ENCODE measurements around the gene PCDHA1.
"Not testable (repeated sequence)": the region's sequence is repeated elsewhere in the genome, so short reads cannot be mapped to it uniquely, and the experiment has no call there.

PCDHA1 gene

DNA sequence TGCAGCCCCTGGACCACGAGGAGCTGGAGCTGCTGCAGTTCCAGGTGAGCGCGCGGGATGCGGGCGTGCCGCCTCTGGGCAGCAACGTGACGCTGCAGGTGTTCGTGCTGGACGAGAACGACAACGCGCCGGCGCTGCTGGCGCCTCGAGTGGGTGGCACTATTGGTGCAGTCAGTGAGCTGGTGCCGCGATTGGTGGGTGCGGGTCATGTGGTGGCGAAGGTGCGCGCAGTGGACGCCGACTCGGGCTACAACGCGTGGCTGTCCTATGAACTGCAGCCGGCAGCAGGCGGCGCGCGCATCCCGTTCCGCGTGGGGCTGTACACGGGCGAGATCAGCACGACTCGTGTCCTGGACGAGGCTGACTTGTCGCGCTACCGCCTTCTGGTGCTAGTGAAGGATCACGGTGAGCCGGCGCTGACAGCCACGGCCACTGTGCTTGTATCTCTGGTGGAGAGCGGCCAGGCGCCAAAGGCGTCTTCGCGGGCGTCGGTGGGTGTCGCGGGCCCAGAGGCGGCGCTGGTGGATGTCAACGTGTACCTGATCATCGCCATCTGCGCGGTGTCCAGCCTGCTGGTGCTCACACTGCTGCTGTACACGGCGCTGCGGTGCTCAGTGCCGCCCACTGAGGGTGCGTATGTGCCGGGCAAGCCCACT is 2.0 kb downstream of the PCDHA1 start:
- H2AFZ ChIP-seq (ENCODE audit: insufficient read depth, low read length, poor library complexity); H4K91ac ChIP-seq (ENCODE audit: low read depth, low read length); H3K36me3 ChIP-seq (ENCODE audit: control insufficient read depth in 1 of 2, insufficient read depth in 2 of 2, low read length in 2 of 2); H3K23ac ChIP-seq (ENCODE audit: low read length); H3K4me3 ChIP-seq (ENCODE audit: low read depth, low read length); H3K9ac ChIP-seq (ENCODE audit: low read length); H3K4me1 ChIP-seq (ENCODE audit: control insufficient read depth in 1 of 2, insufficient read depth in 2 of 2, low read length in 2 of 2); H3K79me2 ChIP-seq (ENCODE audit: control insufficient read depth, insufficient read depth, low read length, poor library complexity); H2BK5ac ChIP-seq (ENCODE audit: low read depth, low read length, poor library complexity); H3K4me2 ChIP-seq (ENCODE audit: low read length); H2BK12ac ChIP-seq (ENCODE audit: low read length); H3K4ac ChIP-seq (ENCODE audit: low read depth, low read length); H3K79me1 ChIP-seq (ENCODE audit: low read length); H4K8ac ChIP-seq (ENCODE audit: low read depth, low read length); H2AK5ac ChIP-seq (ENCODE audit: low read length); H2BK120ac ChIP-seq (ENCODE audit: insufficient read depth, low read length, poor library complexity); H4K12ac ChIP-seq (ENCODE audit: low read depth, low read length); H3K27me3 ChIP-seq (ENCODE audit: insufficient read depth, low read length); H3K27ac ChIP-seq (ENCODE audit: low read depth, low read length); H3K18ac ChIP-seq (ENCODE audit: low read length); DNase-seq; H3K14ac ChIP-seq (ENCODE audit: low read length): not testable (repeated sequence)
- peaks cover 23% of the 10 kb centered on the region for H3K9me3 ChIP-seq (ENCODE audit: insufficient read depth, low read depth, low read length)
- no CpG with 5 or more reads among the region's 70 CpGs for WGBS (ENCODE audit: extremely low coverage, insufficient coverage, insufficient read length)

DNA sequence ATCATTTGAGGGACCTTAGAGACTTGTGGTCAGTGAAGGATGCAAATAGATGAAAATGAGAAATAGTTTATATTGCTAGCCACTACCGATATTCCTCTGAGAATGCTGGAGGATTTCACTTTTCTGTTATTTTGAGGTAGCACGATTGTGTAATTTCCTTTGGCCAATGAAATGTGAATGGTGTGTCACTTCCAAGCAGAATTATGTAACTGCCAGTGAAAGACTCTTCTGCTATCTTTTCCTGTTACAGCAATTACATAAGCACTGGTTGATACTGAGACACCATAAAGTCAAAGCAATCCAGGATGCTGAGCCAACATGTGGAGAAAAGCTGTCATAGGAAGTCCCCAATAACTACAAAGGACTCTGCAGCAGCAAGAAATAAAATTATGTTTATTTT is 5.1 kb downstream of the PCDHA1 start:
- Histone ChIP-seq H4K91ac (ENCODE audit: low read depth, low read length) (no peak overlapping the region), H2AK5ac (ENCODE audit: low read length) (no peak overlapping the region), H3K23ac (ENCODE audit: low read length) (no peak overlapping the region), H3K36me3 (ENCODE audit: control insufficient read depth in 1 of 2, insufficient read depth in 2 of 2, low read length in 2 of 2) (no peaks in the 10 kb centered on the region), H2BK120ac (ENCODE audit: insufficient read depth, low read length, poor library complexity) (no peak overlapping the region), H3K4me1 (ENCODE audit: control insufficient read depth in 1 of 2, insufficient read depth in 2 of 2, low read length in 2 of 2) (no peaks in the 10 kb centered on the region), H2BK5ac (ENCODE audit: low read depth, low read length, poor library complexity) (no peak overlapping the region), H4K8ac (ENCODE audit: low read depth, low read length) (no peak overlapping the region), H3K4me2 (ENCODE audit: low read length) (no peak overlapping the region), H3K27me3 (ENCODE audit: insufficient read depth, low read length) (no peaks in the 10 kb centered on the region), H3K9me3 (ENCODE audit: insufficient read depth, low read depth, low read length) (peaks cover 26% of the 10 kb centered on the region), H3K18ac (ENCODE audit: low read length) (no peak overlapping the region), H3K27ac (ENCODE audit: low read depth, low read length) (no peak overlapping the region), H3K4me3 (ENCODE audit: low read depth, low read length) (no peak overlapping the region), H3K79me2 (ENCODE audit: control insufficient read depth, insufficient read depth, low read length, poor library complexity) (no peaks in the 10 kb centered on the region), H4K12ac (ENCODE audit: low read depth, low read length) (no peak overlapping the region), H2AFZ (ENCODE audit: insufficient read depth, low read length, poor library complexity) (no peak overlapping the region), H3K9ac (ENCODE audit: low read length) (no peak overlapping the region), H3K79me1 (ENCODE audit: low read length) (no peaks in the 10 kb centered on the region), H2BK12ac (ENCODE audit: low read length) (no peak overlapping the region), H3K14ac (ENCODE audit: low read length) (no peak overlapping the region), H3K4ac (ENCODE audit: low read depth, low read length) (no peak overlapping the region)
- WGBS (ENCODE audit: extremely low coverage, insufficient coverage, insufficient read length), result no CpG with 5 or more reads among the region's 2 CpGs
- no peak for DNase-seq

DNA sequence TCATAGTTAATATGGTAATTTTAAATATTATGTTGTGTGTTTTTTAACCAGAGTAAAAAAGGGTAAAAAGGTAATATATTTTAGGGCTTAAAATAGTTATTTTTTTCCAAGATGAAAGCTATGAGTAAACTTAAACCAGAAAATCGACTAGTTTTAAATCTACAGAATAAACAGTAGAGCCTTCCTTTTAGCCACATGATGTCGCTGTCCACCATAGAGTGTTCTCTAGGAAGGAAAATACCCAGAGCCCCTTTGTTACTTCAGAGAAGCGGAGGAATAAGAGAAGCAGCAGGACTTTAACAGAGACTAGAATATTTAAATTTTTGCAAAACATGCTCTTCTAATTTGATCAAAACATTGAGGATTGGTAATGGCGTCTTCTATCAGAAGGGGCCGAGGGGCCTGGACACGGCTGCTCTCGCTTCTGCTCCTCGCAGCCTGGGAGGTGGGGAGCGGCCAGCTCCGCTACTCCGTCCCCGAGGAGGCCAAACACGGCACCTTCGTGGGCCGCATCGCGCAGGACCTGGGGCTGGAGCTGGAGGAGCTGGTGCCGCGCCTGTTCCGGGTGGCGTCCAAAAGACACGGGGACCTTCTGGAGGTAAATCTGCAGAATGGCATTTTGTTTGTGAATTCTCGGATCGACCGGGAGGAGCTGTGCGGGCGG is 8.8 kb downstream of the PCDHA1 start, which contains the start of gene PCDHA2:
Gene PCDHA2 (plus strand): TSS at position 258 of the 664 bp plus-strand sequence.
- no peak within 1 kb of the TSS for H3K27ac ChIP-seq (ENCODE audit: low read depth, low read length)
- H3K4me1 ChIP-seq (ENCODE audit: control insufficient read depth in 1 of 2, insufficient read depth in 2 of 2, low read length in 2 of 2), result no peaks in the 10 kb centered on the region
- no peaks in the 10 kb centered on the region for H3K27me3 ChIP-seq (ENCODE audit: insufficient read depth, low read length)
- H2AFZ ChIP-seq (ENCODE audit: insufficient read depth, low read length, poor library complexity), result peak within 1 kb of the TSS; percentile 54
- H2BK120ac ChIP-seq (ENCODE audit: insufficient read depth, low read length, poor library complexity), result no peak within 1 kb of the TSS
- no CpG with 5 or more reads among the region's 27 CpGs for WGBS (ENCODE audit: extremely low coverage, insufficient coverage, insufficient read length)
- H4K91ac ChIP-seq (ENCODE audit: low read depth, low read length), result no peak within 1 kb of the TSS
- no peak within 1 kb of the TSS for H3K14ac ChIP-seq (ENCODE audit: low read length)
- no peak within 1 kb of the TSS for H3K23ac ChIP-seq (ENCODE audit: low read length)
- H3K79me1 ChIP-seq (ENCODE audit: low read length), result no peaks in the 10 kb centered on the region
- peak within 1 kb of the TSS; percentile 47 for H3K4me2 ChIP-seq (ENCODE audit: low read length)
- H3K9ac ChIP-seq (ENCODE audit: low read length), result no peak within 1 kb of the TSS
- H3K79me2 ChIP-seq (ENCODE audit: control insufficient read depth, insufficient read depth, low read length, poor library complexity), result no peaks in the 10 kb centered on the region
- H4K12ac ChIP-seq (ENCODE audit: low read depth, low read length), result no peak within 1 kb of the TSS
- H2BK5ac ChIP-seq (ENCODE audit: low read depth, low read length, poor library complexity), result no peak within 1 kb of the TSS
- peaks cover 2 to 4% of the 10 kb centered on the region in 2 experiments for H3K36me3 ChIP-seq (ENCODE audit: control insufficient read depth in 1 of 2, insufficient read depth in 2 of 2, low read length in 2 of 2)
- no peak within 1 kb of the TSS for H4K8ac ChIP-seq (ENCODE audit: low read depth, low read length)
- no peak within 1 kb of the TSS for H3K4ac ChIP-seq (ENCODE audit: low read depth, low read length)
- H3K4me3 ChIP-seq (ENCODE audit: low read depth, low read length), result peak within 1 kb of the TSS; percentile 61
- H3K18ac ChIP-seq (ENCODE audit: low read length), result no peak within 1 kb of the TSS
- H2AK5ac ChIP-seq (ENCODE audit: low read length), result no peak within 1 kb of the TSS
- peaks cover 14% of the 10 kb centered on the region for H3K9me3 ChIP-seq (ENCODE audit: insufficient read depth, low read depth, low read length)
- H2BK12ac ChIP-seq (ENCODE audit: low read length), result no peak within 1 kb of the TSS
- no peak for DNase-seq

DNA sequence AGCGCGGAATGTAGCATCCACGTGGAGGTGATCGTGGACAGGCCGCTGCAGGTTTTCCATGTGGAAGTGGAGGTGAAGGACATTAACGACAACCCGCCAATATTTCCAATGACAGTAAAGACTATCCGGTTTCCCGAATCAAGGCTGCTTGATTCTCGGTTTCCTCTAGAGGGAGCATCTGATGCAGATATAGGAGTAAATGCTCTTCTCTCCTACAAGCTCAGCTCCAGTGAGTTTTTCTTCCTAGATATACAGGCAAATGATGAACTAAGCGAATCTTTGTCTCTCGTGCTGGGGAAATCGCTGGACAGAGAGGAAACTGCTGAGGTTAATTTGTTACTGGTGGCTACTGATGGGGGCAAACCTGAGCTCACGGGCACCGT is 9.3 kb downstream of the PCDHA1 start:
- Histone ChIP-seq H3K9me3 (ENCODE audit: insufficient read depth, low read depth, low read length) (peaks cover 14% of the 10 kb centered on the region), H3K4me2 (ENCODE audit: low read length) (peak overlapping the region; percentile 47), H2AK5ac (ENCODE audit: low read length) (no peak overlapping the region), H3K27ac (ENCODE audit: low read depth, low read length) (no peak overlapping the region), H2BK120ac (ENCODE audit: insufficient read depth, low read length, poor library complexity) (no peak overlapping the region), H2BK12ac (ENCODE audit: low read length) (no peak overlapping the region), H3K23ac (ENCODE audit: low read length) (no peak overlapping the region), H3K4me1 (ENCODE audit: control insufficient read depth in 1 of 2, insufficient read depth in 2 of 2, low read length in 2 of 2) (no peaks in the 10 kb centered on the region), H3K9ac (ENCODE audit: low read length) (no peak overlapping the region), H4K91ac (ENCODE audit: low read depth, low read length) (no peak overlapping the region), H3K4ac (ENCODE audit: low read depth, low read length) (no peak overlapping the region), H3K79me2 (ENCODE audit: control insufficient read depth, insufficient read depth, low read length, poor library complexity) (no peaks in the 10 kb centered on the region), H2AFZ (ENCODE audit: insufficient read depth, low read length, poor library complexity) (peak overlapping the region; percentile 54), H3K4me3 (ENCODE audit: low read depth, low read length) (peak overlapping the region; percentile 61), H3K27me3 (ENCODE audit: insufficient read depth, low read length) (no peaks in the 10 kb centered on the region), H3K18ac (ENCODE audit: low read length) (no peak overlapping the region), H3K79me1 (ENCODE audit: low read length) (no peaks in the 10 kb centered on the region), H4K12ac (ENCODE audit: low read depth, low read length) (no peak overlapping the region), H4K8ac (ENCODE audit: low read depth, low read length) (no peak overlapping the region), H3K36me3 (ENCODE audit: control insufficient read depth in 1 of 2, insufficient read depth in 2 of 2, low read length in 2 of 2) (peaks cover 2 to 4% of the 10 kb centered on the region in 2 experiments), H3K14ac (ENCODE audit: low read length) (no peak overlapping the region), H2BK5ac (ENCODE audit: low read depth, low read length, poor library complexity) (no peak overlapping the region)
- no CpG with 5 or more reads among the region's 15 CpGs for WGBS (ENCODE audit: extremely low coverage, insufficient coverage, insufficient read length)
- DNase-seq, result no peak

Data from trophoblast cell (in vitro differentiated cells and primary cell).